IMR-90 (cell line): ENCODE results near the gene TRAK2. TPM values are rescaled to one million over a fixed set of nuclear protein-coding genes. Genes with fewer than 3 reads are reported as not detected.
A peak's percentile ranks its signal among the peaks of the same experiment; 100 is the strongest.

Experiments
- ATAC-seq: fragments of 200-7000 bp; cut with Tn5 transposase; 2 replicates; pipeline ENCODE4 v1.9.1; 2020; ENCODE audit warnings: low read depth, mild to moderate bottlenecking, moderate library complexity
- BruUV-seq: library from RNA; stranded (reverse); fragments of 400-500 nt; replicated peaks from 2 replicates; lab custom pipeline; 2021; lab: Mats Ljungman, UMichigan
- CTCF ChIA-PET: fragments of 300-600 bp; formaldehyde crosslinking; extraction: SDS; loops from one replicate; lab custom pipeline; 2021; ENCODE audit warnings: antibody characterized with exemption; lab: Yijun Ruan, JAX
- POLR2A ChIA-PET: fragments of 300-600 bp; sonication (Branson Sonifier 250); formaldehyde crosslinking; loops from one replicate; lab custom pipeline; 2022; ENCODE audit warnings: antibody characterized with exemption; ENCODE audit not compliant: unreplicated experiment; lab: Charles Lee
- DNase-seq: peaks from one replicate; pipeline ENCODE4 v3.0.0; 2013
- H2AFZ ChIP-seq: replicated peaks from 2 replicates; pipeline ENCODE3; 2013; ENCODE audit warnings: low read length, mild to moderate bottlenecking; ENCODE audit not compliant: poor library complexity
- H2AK5ac ChIP-seq: 2 replicates; pipeline ENCODE4 v1.6.1; 2013; ENCODE audit warnings: low read depth, low read length, inconsistent platforms
- H2AK9ac ChIP-seq: replicated peaks from 2 replicates; pipeline ENCODE3; 2013; ENCODE audit warnings: mild to moderate bottlenecking, low read depth, low read length, moderate library complexity; ENCODE audit not compliant: poor library complexity
- H2BK120ac ChIP-seq: 2 replicates; pipeline ENCODE4 v1.6.1; 2013; ENCODE audit warnings: low read depth, low read length, inconsistent platforms
- H2BK15ac ChIP-seq: 3 replicates; pipeline ENCODE4 v1.6.1; 2013; ENCODE audit warnings: low read depth, low read length, inconsistent platforms
- H2BK20ac ChIP-seq: 2 replicates; pipeline ENCODE4 v1.6.1; 2013; ENCODE audit warnings: low read depth, mild to moderate bottlenecking, inconsistent platforms, low read length, moderate library complexity
- H2BK5ac ChIP-seq: 2 replicates; pipeline ENCODE4 v1.6.1; 2013; ENCODE audit warnings: mild to moderate bottlenecking, low read depth, low read length, inconsistent platforms; ENCODE audit not compliant: poor library complexity, severe bottlenecking
- H3K14ac ChIP-seq: replicated peaks from 2 replicates; pipeline ENCODE4 v1.6.1; 2013; ENCODE audit warnings: low read depth, low read length, inconsistent platforms
- H3K18ac ChIP-seq: 2 replicates; pipeline ENCODE4 v1.6.1; 2013; ENCODE audit warnings: low read depth, low read length, control low read depth
- H3K23ac ChIP-seq: 2 replicates; pipeline ENCODE4 v1.6.1; 2013; ENCODE audit warnings: low read depth, low read length, inconsistent platforms
- H3K27ac ChIP-seq: 2 replicates; pipeline ENCODE4 v1.5.1; 2013; ENCODE audit warnings: mild to moderate bottlenecking, control low read depth, low read length; ENCODE audit not compliant: insufficient read depth
- H3K27me3 ChIP-seq: 2 replicates; pipeline ENCODE4 v1.6.1; 2013; ENCODE audit warnings: low read length; ENCODE audit not compliant: control insufficient read depth, insufficient read depth
- H3K36me3 ChIP-seq: 2 replicates; pipeline ENCODE4 v1.6.1; 2013; ENCODE audit warnings: low read length, mixed read lengths; ENCODE audit not compliant: control insufficient read depth, insufficient read depth
- H3K4ac ChIP-seq: 2 replicates; pipeline ENCODE4 v1.6.1; 2013; ENCODE audit warnings: low read depth, low read length, inconsistent platforms
- H3K4me1 ChIP-seq: 2 replicates; pipeline ENCODE4 v1.6.1; 2013; ENCODE audit warnings: low read length, mixed read lengths; ENCODE audit not compliant: control insufficient read depth, insufficient read depth
- H3K4me2 ChIP-seq: 2 replicates; pipeline ENCODE4 v1.6.1; 2013; ENCODE audit warnings: low read depth, mild to moderate bottlenecking, control low read depth, low read length, moderate library complexity
- H3K4me3 ChIP-seq: 2 replicates; pipeline ENCODE4 v1.5.1; 2013; ENCODE audit warnings: low read depth, mild to moderate bottlenecking, control low read depth, low read length, moderate library complexity; ENCODE audit not compliant: insufficient read depth
- H3K56ac ChIP-seq: 2 replicates; pipeline ENCODE4 v1.6.1; 2013; ENCODE audit warnings: low read length, inconsistent platforms; ENCODE audit not compliant: insufficient read depth; ENCODE audit errors: extremely low read depth
- H3K79me1 ChIP-seq, 2 experiments: 2 replicates each; pipeline ENCODE4 v1.6.1; 2013; ENCODE audit warnings: low read length in 2 of 2, inconsistent platforms in 1 of 2, low read depth in 1 of 2
- H3K9ac ChIP-seq: 2 replicates; pipeline ENCODE4 v1.6.1; 2013; ENCODE audit warnings: low read depth, low read length, control low read depth
- H3K9me1 ChIP-seq: 2 replicates; pipeline ENCODE4 v1.6.1; 2013; ENCODE audit warnings: low read length, inconsistent platforms; ENCODE audit not compliant: insufficient read depth
- H3K9me3 ChIP-seq: 2 replicates; pipeline ENCODE4 v1.6.1; 2013; ENCODE audit warnings: low read length; ENCODE audit not compliant: control insufficient read depth, insufficient read depth
- H4K20me1 ChIP-seq: 2 replicates; pipeline ENCODE4 v1.6.1; 2013; ENCODE audit warnings: low read length, inconsistent platforms; ENCODE audit not compliant: insufficient read depth
- H4K5ac ChIP-seq: 2 replicates; pipeline ENCODE4 v1.6.1; 2013; ENCODE audit warnings: mild to moderate bottlenecking, low read depth, low read length, control low read depth
- H4K8ac ChIP-seq, 2 experiments: 2 replicates each; pipeline ENCODE4 v1.6.1; 2013; ENCODE audit warnings: low read depth in 2 of 2, low read length in 2 of 2, control low read depth in 1 of 2, inconsistent platforms in 1 of 2
- H4K91ac ChIP-seq: 2 replicates; pipeline ENCODE4 v1.6.1; 2013; ENCODE audit warnings: low read depth, low read length, inconsistent platforms; ENCODE audit not compliant: insufficient read depth
- MAFK ChIP-seq: IDR thresholded peaks from 2 replicates; pipeline ENCODE4 v1.6.1; 2012; ENCODE audit warnings: low read depth, low read length, improper control_type of control experiment
- POLR2A ChIP-seq: IDR thresholded peaks from 2 replicates; pipeline ENCODE4 v1.6.1; 2012; ENCODE audit warnings: mild to moderate bottlenecking, low read depth, low read length
- RAD21 ChIP-seq: IDR thresholded peaks from 2 replicates; pipeline ENCODE4 v1.6.1; 2012; ENCODE audit warnings: low read length, improper control_type of control experiment
- SMC3 ChIP-seq: fragments of 150-350 bp; IDR thresholded peaks from 2 replicates; pipeline ENCODE4 v1.6.1; 2016; ENCODE audit warnings: low read depth, mild to moderate bottlenecking, antibody characterized with exemption, low read length, moderate library complexity
- WGBS, 2 experiments: methylation state at CpG; one replicate each; pipeline versions ENCODE4 v1.1.5 to v1.1.7; 2013; ENCODE audit warnings: missing lambda C conversion rate in 2 of 2; ENCODE audit not compliant: insufficient read length in 1 of 2; ENCODE audit errors: extremely low coverage in 2 of 2; 5-methylcytosine and 5-hydroxymethylcytosine counted together
- dilution Hi-C: fragments of 300-500 bp; cut with HindIII; formaldehyde crosslinking; loops from one replicate; pipeline ENCODE4 v1.14.3; 2018; ENCODE audit warnings: low sequenced_read_pairs; ENCODE audit not compliant: unreplicated experiment
- in situ Hi-C: fragments of 300-500 bp; cut with MboI; formaldehyde crosslinking; loops from 3 replicates; pipeline ENCODE4 v1.14.3; 2019; ENCODE audit warnings: low sequenced_read_pairs, inconsistent platforms, mixed read lengths
- intact Hi-C: fragments of 100-400 bp; cut with micrococcal nuclease; formaldehyde crosslinking; loops from 2 replicates; pipeline ENCODE4 v1.10.0; 2022
- polyA plus RNA-seq, 3 experiments: library from polyadenylated mRNA; depleted of rRNA; stranded (reverse); fragments of >200 nt; gene quantifications; 2 replicates each; pipeline ENCODE4 v1.2.3, GENCODE V29; 2012; ENCODE audit warnings: low replicate concordance in 1 of 3
- total RNA-seq: library from RNA; depleted of rRNA; stranded (reverse); fragments of >200 nt; gene quantifications from 2 replicates; pipeline ENCODE4 v1.2.3, GENCODE V29; 2012
- TF ChIP-seq, protein P1 (sequence below): conservative IDR thresholded peaks from 2 replicates; pipeline ENCODE4 v1.5.1; 2012; ENCODE audit warnings: mild to moderate bottlenecking, low read depth, low read length, improper control_type of control experiment

The TRAK2 gene
- total and polyA plus RNA-seq, 2 of the 4 experiments (the other 2 are of a cell fraction) = 13.1 to 65.4 TPM

DNA sequence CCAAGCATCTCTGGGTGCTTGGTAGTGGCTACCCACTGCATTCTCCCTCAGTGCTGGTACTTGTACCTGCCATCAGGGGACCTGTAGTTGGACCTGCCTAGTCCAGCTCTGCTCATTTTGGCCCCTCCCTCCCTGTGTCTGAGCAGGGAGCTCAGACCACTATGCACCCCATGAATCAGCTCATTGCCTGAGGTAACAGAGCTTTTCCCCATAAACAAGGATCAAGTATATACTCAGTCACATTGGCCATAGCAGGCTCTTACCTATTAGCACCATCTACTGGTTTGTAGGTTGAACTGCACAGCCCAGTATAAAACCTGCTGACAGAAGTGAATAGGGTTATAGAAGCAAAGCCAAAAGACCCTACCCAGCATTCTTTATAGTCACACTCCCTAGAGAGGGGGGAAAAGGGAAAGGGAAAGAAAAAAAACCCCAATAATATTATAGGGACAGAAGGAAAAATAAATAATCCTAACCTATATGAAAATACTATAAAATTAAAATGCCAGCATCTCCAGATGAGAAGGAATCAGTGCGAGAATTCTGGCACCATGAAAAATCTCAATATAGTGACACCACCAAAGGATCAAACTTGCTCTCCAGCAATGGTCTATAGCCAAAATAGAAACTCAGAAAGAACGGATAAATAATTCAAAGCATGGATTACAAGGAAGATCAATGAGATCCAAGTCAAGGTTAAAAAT, 87.2 kb downstream of the TRAK2 start:
- Histone ChIP-seq H3K4me2 (no peak overlapping the region), H4K91ac (no peak overlapping the region), H2BK5ac (no peak overlapping the region), H2AK5ac (no peak overlapping the region), H3K4me1 (peaks cover 2% of the 10 kb centered on the region; the same call in 1 of the 2 replicates), H2AFZ (peak overlapping the region; percentile 26), H3K36me3 (peaks cover 10% of the 10 kb centered on the region), H3K14ac (no peak overlapping the region), H3K4ac (no peak overlapping the region), H3K18ac (no peak overlapping the region), H3K4me3 (no peak overlapping the region), H3K27me3 (no peaks in the 10 kb centered on the region), H2BK15ac (no peak overlapping the region), H2AK9ac (peak overlapping the region; percentile 77), H3K27ac (no peak overlapping the region), H3K9me1 (no peaks in the 10 kb centered on the region), H4K8ac (no peak overlapping the region), H3K56ac (no peak overlapping the region), H3K79me1 (peaks cover 0 to 2% of the 10 kb centered on the region in 2 experiments; a peak in 1 of 4 replicates), H2BK20ac (no peak overlapping the region), H3K23ac (no peak overlapping the region), H3K9ac (no peak overlapping the region), H4K20me1 (no peaks in the 10 kb centered on the region), H2BK120ac (no peak overlapping the region), H3K9me3 (peaks cover 12% of the 10 kb centered on the region), H4K5ac (no peak overlapping the region)
- in situ Hi-C loops (loop anchor here (5.0 kb wide), 1 partner anchor 117 kb away; no protein-coding TSS in a partner anchor), dilution Hi-C loops (no loop called here), intact Hi-C loops (loop anchor here (1.0 kb wide), 1 partner anchor 128 kb away; no protein-coding TSS in a partner anchor)
- ChIA-PET POLR2A (no interaction called here), CTCF (interaction anchor here (0.6 to 1.0 kb wide), 5 partner anchors 10 to 314 kb away, joined by 3 to 4 read pairs (median 3); no protein-coding TSS in a partner anchor)
- no TSS peak for BruUV-seq
- WGBS, 2 experiments = no CpG with 5 or more reads among the region's 2 CpGs
- DNase-seq (peak; percentile 71), ATAC-seq (peak; percentile 97)
- TF ChIP-seq SMC3 (peak; percentile 72), POLR2A (no peak), MAFK (peak; percentile 37; the same call in 1 of the 2 replicates), RAD21 (peak; percentile 81)
- TF ChIP-seq, protein P1, sequence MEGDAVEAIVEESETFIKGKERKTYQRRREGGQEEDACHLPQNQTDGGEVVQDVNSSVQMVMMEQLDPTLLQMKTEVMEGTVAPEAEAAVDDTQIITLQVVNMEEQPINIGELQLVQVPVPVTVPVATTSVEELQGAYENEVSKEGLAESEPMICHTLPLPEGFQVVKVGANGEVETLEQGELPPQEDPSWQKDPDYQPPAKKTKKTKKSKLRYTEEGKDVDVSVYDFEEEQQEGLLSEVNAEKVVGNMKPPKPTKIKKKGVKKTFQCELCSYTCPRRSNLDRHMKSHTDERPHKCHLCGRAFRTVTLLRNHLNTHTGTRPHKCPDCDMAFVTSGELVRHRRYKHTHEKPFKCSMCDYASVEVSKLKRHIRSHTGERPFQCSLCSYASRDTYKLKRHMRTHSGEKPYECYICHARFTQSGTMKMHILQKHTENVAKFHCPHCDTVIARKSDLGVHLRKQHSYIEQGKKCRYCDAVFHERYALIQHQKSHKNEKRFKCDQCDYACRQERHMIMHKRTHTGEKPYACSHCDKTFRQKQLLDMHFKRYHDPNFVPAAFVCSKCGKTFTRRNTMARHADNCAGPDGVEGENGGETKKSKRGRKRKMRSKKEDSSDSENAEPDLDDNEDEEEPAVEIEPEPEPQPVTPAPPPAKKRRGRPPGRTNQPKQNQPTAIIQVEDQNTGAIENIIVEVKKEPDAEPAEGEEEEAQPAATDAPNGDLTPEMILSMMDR = peak; percentile 86
